ENCODE data around the gene INSRR. TPM values are rescaled to one million over a fixed set of nuclear protein-coding genes. Genes with fewer than 3 reads are reported as not detected.

Gene INSRR
- total and polyA plus RNA-seq, 2 of the 4 experiments (the other 2 are of a cell fraction), result not detected

DNA sequence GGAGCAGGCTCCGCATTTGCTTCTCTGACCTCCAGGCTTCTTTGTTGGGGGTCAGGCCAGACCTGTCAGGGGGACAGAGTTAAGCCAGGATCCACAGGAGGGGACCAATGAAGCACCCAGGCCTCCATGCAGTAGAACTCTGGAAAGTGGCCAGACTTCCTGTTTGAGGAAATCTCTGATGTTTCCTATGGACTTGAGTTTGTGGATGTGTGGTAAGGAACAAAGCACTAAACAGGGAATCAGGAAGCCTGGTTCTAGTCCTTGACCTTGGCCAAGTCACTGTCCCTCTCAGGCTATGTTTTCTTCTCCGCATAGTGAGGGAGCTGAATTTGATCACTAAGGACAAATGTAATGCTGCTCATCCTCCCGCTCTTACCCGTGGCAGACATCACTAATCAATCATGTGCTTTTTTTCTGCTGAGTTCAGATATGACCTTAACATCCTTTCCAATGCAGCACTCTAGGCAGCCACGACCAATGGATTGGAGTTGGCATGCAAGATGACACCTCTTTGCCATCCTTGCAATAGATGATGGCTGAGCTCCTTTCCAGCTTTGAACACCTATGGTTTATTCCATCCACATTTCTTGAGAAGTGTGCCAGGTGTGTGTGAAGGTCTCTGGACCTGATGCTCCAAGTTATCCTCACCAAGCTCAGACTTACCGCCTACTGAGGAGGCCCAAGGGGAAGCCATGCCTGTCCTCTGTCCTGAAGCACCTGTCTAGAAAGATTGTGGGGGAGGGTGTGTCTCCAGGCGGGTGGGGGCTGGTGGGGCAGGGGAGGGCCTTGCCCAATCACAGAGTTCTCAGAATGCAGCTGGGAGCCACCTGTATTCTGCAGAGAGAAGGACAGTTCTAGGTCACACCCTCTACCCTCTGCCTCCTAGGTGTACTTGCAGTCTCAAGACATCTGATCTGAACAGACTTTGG is 52.1 kb downstream of the INSRR start (continued):
- TF ChIP-seq BHLHE40 (IDR thresholded peaks at IDR 0.05; ENCODE audit: low read depth, low read length) (no peak), CHD1 (IDR thresholded peaks at IDR 0.05; ENCODE audit: low read depth, low read length) (no peak)

DNA sequence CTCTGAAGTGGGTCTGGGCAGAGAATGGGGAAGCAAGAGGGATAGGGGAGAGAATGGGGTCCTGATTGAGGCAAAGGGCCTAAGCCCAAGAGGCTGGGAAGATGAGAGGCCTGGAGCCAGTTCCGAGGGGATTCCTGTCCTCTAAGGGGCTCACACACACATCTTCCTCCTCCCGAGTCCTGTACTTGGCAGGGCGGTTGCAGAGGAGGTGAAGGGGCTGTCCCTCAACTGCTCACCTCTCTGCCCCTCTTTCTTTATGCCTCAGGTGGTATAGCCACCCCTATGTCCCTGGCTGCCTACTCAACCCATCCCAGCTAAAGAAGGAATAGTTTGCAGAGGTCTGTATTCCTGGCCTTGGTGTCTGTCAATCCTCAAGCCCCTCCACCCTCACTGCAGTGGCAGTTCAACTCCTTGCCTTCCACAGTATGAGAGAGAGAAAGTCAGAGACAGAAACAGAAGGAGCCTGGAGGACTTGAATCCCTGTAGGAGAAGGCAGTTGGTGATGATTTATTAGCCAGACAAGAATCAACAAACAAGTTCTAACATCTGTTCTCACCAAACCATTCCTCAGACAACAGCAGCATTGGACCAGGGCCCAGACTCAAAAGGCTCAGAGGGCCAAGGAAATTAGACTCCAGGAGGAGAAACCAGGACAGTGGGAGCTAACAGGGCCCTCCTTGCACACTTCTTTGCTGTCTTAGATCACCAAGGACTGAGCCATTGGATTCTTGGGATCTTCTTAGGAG is 53.0 kb downstream of the INSRR start:
- H3K18ac ChIP-seq (ENCODE audit: low read depth, low read length), result no peak overlapping the region
- no peaks in the 10 kb centered on the region for H3K79me1 ChIP-seq (ENCODE audit: low read depth in 1 of 2, low read length in 2 of 2)
- no peak overlapping the region for H4K91ac ChIP-seq (ENCODE audit: insufficient read depth, low read depth, low read length)
- H2BK20ac ChIP-seq (ENCODE audit: low read depth, low read length), result no peak overlapping the region
- H3K4ac ChIP-seq (ENCODE audit: low read depth, low read length), result no peak overlapping the region
- H2BK5ac ChIP-seq (ENCODE audit: low read depth, low read length, poor library complexity, severe bottlenecking), result no peak overlapping the region
- ChIA-PET CTCF (interaction anchor here (1.1 to 1.3 kb wide), 2 partner anchors 80 to 84 kb away, joined by 3 read pairs; no protein-coding TSS in a partner anchor), POLR2A (ENCODE audit: unreplicated experiment) (no interaction called here)
- dilution Hi-C loops (cut with HindIII; ENCODE audit: low sequenced_read_pairs, unreplicated experiment), result no loop called here
- H3K9me1 ChIP-seq (ENCODE audit: insufficient read depth, low read length), result peaks cover 8% of the 10 kb centered on the region; the same call in 1 of the 2 replicates
- no TSS peak for BruUV-seq (replicated peaks)
- in situ Hi-C loops (cut with MboI; ENCODE audit: low sequenced_read_pairs), result no loop called here
- ATAC-seq (ENCODE audit: low read depth) (peak; percentile 67), DNase-seq (peak; percentile 92)
- H2AFZ ChIP-seq (replicated peaks; ENCODE audit: low read length, poor library complexity), result no peak overlapping the region
- no peak overlapping the region for H3K14ac ChIP-seq (replicated peaks; ENCODE audit: low read depth, low read length)
- H3K27me3 ChIP-seq (ENCODE audit: control insufficient read depth, insufficient read depth, low read length), result peaks cover 22% of the 10 kb centered on the region; the same call in 1 of the 2 replicates
- H2AK9ac ChIP-seq (replicated peaks; ENCODE audit: low read depth, low read length, poor library complexity), result no peak overlapping the region
- intact Hi-C loops (cut with micrococcal nuclease), result no loop called here
- H2BK120ac ChIP-seq (ENCODE audit: low read depth, low read length), result no peak overlapping the region
- peaks cover 12% of the 10 kb centered on the region for H3K36me3 ChIP-seq (ENCODE audit: control insufficient read depth, insufficient read depth, low read length)
- H4K20me1 ChIP-seq (ENCODE audit: insufficient read depth, low read length), result peaks cover 23% of the 10 kb centered on the region; the same call in 1 of the 2 replicates
- no peak overlapping the region for H3K4me2 ChIP-seq (ENCODE audit: low read depth, low read length)
- H3K4me1 ChIP-seq (ENCODE audit: control insufficient read depth, insufficient read depth, low read length), result peaks cover 11% of the 10 kb centered on the region; the same call in 1 of the 2 replicates
- H3K9ac ChIP-seq (ENCODE audit: low read depth, low read length), result no peak overlapping the region
- H4K8ac ChIP-seq (ENCODE audit: low read depth in 2 of 2, low read length in 2 of 2), result no peak overlapping the region
- H3K27ac ChIP-seq (ENCODE audit: insufficient read depth, low read length), result no peak overlapping the region
- H2AK5ac ChIP-seq (ENCODE audit: low read depth, low read length), result no peak overlapping the region
- H3K23ac ChIP-seq (ENCODE audit: low read depth, low read length), result no peak overlapping the region
- H3K56ac ChIP-seq (ENCODE audit: extremely low read depth, insufficient read depth, low read length), result no peak overlapping the region
- no peaks in the 10 kb centered on the region for H3K9me3 ChIP-seq (ENCODE audit: control insufficient read depth, insufficient read depth, low read length)
- no CpG with 5 or more reads among the region's 3 CpGs for WGBS, 2 experiments (ENCODE audit: extremely low coverage in 2 of 2, insufficient read length in 1 of 2)
- H3K4me3 ChIP-seq (ENCODE audit: insufficient read depth, low read depth, low read length), result no peak overlapping the region
- no peak overlapping the region for H4K5ac ChIP-seq (ENCODE audit: low read depth, low read length)
- H2BK15ac ChIP-seq (ENCODE audit: low read depth, low read length), result no peak overlapping the region
- TF ChIP-seq BHLHE40 (IDR thresholded peaks at IDR 0.05; ENCODE audit: low read depth, low read length) (no peak; the same call in 1 of the 2 replicates), CHD1 (IDR thresholded peaks at IDR 0.05; ENCODE audit: low read depth, low read length) (no peak), FOS (IDR thresholded peaks at IDR 0.05; ENCODE audit: low read depth, low read length) (no peak), MAFK (IDR thresholded peaks at IDR 0.05; ENCODE audit: low read depth, low read length) (no peak), RFX5 (IDR thresholded peaks at IDR 0.05; ENCODE audit: low read depth, low read length) (no peak), RAD21 (IDR thresholded peaks at IDR 0.05; ENCODE audit: low read length) (no peak), POLR2A (IDR thresholded peaks at IDR 0.05; ENCODE audit: low read depth, low read length) (no peak), CEBPB (IDR thresholded peaks at IDR 0.05; ENCODE audit: low read depth, low read length) (no peak), SMC3 (IDR thresholded peaks at IDR 0.05; ENCODE audit: low read depth, low read length) (no peak)
- TF ChIP-seq, protein P1, sequence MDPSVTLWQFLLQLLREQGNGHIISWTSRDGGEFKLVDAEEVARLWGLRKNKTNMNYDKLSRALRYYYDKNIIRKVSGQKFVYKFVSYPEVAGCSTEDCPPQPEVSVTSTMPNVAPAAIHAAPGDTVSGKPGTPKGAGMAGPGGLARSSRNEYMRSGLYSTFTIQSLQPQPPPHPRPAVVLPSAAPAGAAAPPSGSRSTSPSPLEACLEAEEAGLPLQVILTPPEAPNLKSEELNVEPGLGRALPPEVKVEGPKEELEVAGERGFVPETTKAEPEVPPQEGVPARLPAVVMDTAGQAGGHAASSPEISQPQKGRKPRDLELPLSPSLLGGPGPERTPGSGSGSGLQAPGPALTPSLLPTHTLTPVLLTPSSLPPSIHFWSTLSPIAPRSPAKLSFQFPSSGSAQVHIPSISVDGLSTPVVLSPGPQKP (IDR thresholded peaks at IDR 0.05; ENCODE audit: borderline replicate concordance, low read depth, low read length), result no peak

Measured in IMR-90 (cell line).